Stimulated activated CD4-positive, alpha-beta T cell treated with anti-CD3 and anti-CD28 coated beads, Interleukin-1b, Interleukin-23, amount 100 ng/mL, for 4 hours (primary cell): ENCODE results near the gene FAM237B.
"Not testable (repeated sequence)": the region's sequence is repeated elsewhere in the genome, so short reads cannot be mapped to it uniquely, and the experiment has no call there.

Experiments
- DNase-seq, 2 donors: peaks; one replicate each; pipeline ENCODE4 v3.0.0-alpha.2; 2020; ENCODE audit warnings: low read depth in 2 of 2

FAM237B gene

DNA sequence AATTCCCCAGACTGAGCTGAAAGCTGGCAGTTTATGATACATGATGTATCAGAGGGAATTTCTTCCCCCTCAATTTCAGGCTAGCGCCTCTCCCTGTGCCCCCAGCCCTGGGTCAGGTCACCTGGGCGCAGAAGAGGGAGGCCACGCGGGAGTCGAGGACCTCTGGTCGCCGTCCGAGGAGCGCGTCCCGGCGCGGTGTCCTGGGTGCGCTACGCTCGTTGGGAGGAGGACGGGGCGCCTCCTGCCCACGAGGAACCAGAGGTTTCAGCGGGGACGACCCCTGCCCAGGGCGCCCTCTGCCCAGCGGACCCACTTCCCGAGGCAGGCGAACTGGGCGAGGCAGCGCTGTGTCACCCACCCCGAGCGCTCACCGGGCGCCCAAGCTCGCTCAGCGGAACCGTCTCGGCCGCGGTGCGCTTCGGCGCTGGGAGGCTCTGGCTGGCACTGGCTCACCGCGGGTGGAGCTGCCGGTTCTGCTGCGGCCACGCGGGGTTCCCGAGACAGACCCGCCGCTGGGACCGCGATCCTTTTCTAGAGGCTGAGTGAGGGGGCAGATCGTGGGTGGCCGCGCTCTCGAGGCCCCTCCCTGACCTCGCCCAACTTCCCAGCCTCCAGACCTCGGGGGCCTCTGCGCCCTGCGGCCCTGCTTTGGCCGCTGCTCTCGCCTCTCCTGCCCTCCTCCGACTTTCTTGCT, at the start of gene FAM237B:
TSS of gene FAM237B (minus strand) at position 504 of the 694 bp plus-strand sequence. CDS start 1,556 bp downstream, outside the sequence.
- DNase-seq: no peak

GRCh38 chr7:90351987-90352386, 30.9 kb upstream of the FAM237B start:
- DNase-seq: no peak

DNA sequence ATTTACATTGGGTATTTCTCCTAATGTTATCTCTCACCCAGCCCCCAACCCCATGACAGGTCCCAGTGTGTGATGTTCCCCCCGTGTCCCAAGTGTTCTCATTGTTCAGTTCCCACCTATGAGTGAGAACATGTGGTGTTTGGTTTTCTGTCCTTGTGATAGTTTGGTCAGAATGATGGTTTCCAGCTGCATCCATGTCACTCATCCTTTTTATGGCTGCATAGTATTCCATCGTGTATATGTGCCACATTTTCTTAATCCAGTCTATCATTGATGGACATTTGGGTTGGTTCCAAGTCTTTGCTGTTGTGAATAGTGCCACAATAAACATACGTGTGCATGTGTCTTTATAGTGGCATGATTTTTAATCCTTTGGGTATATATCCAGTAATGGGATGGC, 28.9 kb upstream of the FAM237B start:
- not testable (repeated sequence) for DNase-seq

DNA sequence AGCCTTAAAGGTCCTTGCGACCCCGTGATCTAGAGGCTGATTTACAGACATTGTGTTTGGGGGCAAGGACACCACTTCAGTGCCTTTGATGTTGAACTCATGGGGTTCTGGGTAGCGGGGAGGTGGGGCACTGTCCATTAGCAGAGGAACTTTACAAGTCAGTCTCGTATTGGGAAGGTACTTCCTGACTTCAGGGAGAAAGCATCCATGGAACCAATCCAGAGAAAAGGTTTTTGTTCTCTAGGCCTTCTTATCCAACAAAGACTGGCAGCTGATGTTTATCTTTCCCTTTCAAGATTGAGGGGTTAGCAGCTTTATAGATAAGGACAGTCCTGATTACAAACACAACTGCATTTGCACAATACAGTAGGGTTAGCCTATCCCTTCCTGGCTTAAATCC, 28.2 kb upstream of the FAM237B start:
- no peak for DNase-seq

DNA sequence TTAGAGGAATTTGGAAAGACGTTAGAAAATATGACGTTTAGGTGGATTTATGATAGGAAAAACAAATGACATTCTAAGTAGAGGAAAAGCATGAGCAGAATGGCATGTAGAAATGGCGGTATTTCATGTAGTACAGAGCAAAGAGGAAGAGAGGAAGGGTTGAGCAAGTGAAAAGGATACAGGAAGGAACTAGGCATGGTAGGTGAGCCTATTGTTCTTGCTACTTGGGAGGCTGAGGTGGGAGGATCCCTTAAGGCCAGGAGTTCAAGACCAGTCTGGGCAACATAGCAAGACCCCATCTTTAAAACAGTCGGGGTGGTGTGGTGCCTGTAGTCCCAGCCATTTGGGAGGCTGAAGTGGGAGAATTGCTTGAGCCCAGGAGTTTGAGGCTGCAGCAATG, 26.7 kb upstream of the FAM237B start:
- no peak for DNase-seq

DNA sequence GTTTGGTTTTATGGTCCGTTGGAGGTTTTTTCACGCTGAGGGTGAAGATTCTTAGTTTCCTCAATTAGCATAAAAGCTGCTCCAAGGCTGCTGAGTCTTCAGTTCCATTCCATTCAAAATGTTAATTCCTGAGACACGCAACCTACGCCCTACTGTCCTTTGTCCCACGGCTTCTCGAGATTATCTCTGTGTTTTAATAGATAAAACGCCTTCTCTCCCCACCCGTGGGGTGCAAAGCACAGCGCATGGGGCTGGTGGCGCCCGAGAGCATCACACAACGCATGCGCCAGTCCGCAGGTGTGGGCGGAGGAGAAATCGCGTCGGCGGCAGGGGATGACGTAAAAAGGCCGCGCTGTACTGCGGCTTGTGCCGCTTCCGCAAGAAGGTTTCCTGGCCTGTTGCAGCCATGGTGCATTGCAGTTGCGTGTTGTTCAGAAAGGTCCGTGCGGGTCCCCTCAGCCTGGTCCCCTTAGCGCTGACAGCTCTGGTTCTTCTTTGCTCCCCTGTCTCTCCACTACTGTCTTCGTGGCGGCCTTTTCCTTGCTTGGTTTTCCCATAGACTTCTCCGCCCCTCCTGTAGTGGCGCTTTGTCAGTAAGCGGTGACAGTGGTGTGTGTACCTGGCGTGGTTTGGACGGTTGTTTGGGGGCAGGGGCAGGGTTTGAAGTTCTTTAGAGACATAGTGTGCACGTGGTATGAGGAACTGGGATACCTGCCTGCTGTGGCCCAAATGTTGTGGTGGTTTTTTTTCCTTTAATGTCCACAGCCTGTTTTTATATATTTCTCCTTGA, 25.4 kb upstream of the FAM237B start, which contains the start of gene GTPBP10:
TSS of gene GTPBP10 (plus strand) at position 381 of the 790 bp plus-strand sequence. CDS start at position 407, 26 bp downstream.
- peak; percentile 95 to 97 for DNase-seq

DNA sequence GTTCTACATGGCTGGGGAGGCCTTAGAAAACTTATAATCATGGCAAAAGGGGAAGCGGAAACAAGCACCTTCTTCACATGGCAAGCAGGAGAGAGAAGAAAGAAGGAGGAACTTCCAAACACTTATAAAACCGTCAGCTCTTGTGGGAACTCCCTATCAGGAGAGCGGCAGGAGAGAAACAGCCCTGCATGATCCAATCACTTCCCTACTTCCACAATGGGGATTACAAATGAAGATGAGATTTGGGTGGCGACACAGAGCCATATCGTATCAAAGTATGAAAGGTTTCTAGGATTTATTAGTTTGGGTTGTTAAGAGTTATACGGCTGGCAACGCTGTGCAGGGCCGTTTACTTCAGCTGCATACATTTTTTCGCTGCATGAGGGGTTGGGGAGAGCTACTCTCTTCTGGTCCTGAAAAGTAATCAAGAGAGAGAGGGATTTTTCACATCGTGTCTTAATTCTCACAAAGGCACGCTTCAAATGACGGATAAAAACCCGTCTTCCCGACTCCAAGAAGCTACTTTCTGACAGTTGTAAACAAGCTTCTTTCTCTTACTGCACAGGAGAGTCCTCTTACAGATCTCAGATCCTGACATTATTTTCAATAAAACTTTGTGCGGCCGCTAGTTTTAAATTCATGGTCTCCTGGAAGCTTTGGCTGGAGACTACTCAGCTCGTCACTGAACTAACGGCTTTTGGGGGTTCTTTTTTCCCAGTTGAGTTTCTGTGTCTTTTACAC, 24.7 kb upstream of the FAM237B start:
- no peak for DNase-seq

- no peak for DNase-seq
Observed at GRCh38 chr7:90345016-90345415, 23.9 kb upstream of the FAM237B start.

GRCh38 chr7:90337106-90337505, 16.0 kb upstream of the FAM237B start:
- no peak for DNase-seq

DNA sequence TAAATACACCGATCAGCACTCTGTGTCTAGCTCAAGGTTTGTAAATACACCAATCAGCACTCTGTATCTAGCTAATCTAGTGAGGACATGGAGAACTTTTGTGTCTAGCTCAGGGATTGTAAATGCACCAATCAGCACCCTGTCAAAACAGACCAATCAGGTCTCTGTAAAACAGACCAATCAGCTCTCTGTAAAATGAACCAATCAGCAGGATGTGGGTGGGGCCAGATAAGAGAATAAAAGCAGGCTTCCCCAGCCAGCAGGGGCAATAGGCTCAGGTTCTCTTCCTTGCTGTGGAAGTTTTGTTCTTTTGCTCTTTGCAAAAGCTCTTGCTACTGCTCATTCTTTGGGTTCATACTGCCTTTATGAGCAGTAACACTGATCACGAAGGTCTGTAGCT, 13.8 kb upstream of the FAM237B start:
- DNase-seq: not testable (repeated sequence)

GRCh38 chr7:90334193-90334843, 13.2 kb upstream of the FAM237B start:
- no peak for DNase-seq

- no peak for DNase-seq
Observed at GRCh38 chr7:90326500-90326899, 5.4 kb upstream of the FAM237B start.

- DNase-seq: no peak
Observed at GRCh38 chr7:90322837-90323236, 1.7 kb upstream of the FAM237B start.

GRCh38 chr7:90320418-90320800, 695 bp downstream of the FAM237B start:
- DNase-seq: no peak

GRCh38 chr7:90320014-90320413, 1.1 kb downstream of the FAM237B start:
- no peak for DNase-seq

DNA sequence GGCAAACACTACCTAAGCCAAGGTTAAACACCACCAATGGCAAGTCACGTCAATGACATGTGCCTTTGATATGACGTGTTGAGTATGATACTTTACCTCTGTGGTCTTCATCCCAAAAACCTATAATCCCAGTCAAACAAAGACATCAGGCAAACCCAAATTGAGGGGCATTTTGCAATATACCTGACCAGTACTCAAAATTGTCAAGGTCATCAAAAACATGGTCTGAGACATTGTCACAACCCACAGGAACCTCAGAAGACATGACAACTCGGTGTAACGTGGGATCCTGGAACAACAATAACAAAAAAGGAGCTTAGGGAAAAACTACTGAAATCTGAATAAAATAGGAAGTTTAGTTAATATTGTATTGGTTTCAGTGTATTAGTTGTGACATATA, 7.2 kb downstream of the FAM237B start:
- no peak for DNase-seq

- no peak for DNase-seq
Observed at GRCh38 chr7:90312745-90313144, 8.4 kb downstream of the FAM237B start.

- no peak for DNase-seq
Observed at GRCh38 chr7:90311175-90311574, 9.9 kb downstream of the FAM237B start.

- DNase-seq: no peak
Observed at GRCh38 chr7:90309872-90310271, 11.2 kb downstream of the FAM237B start.

GRCh38 chr7:90303241-90303640, 17.9 kb downstream of the FAM237B start:
- DNase-seq: no peak

DNA sequence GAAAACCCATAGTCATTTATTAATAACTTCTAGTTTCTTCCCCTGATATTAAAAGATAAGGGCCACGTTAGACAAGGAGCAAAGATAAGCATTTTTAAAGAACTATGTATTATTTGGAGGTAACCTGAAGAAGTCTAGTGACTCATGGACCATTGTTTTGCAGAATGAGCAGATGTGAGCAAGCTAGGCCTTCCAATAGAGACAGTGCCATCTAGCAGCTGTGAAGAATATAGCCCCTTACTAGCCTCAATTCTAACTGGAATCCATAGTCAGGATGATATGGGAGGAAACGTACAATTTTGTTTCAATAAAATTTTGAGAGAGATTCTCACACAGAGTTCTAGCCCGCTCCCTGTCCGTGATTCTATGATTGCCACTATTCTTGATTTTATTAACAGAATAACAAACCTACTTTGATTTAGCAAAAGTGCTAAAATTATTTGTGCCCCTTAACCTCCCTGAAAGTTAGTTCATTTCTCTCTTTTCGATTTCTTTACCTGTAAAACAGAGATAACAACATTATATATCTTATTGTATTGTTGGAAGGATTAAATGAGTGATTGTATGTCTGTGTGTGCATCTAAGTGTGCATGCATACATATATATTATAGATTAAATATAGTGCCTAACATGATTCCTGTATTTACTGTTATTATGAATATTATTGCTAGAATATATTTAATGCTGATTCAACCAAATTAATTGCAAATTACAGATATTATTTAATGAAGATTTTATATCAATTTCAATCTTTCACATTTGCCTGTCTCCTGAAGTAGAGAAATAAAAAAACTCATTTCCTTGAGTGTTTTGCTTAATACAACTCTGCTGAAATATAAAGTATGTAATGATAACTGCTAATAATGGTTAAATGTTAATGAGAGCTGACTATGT, 22.7 kb downstream of the FAM237B start:
- no peak for DNase-seq
